NCI-H82 (cell line): ENCODE measurements around the gene RPS6KA4.
"Not testable (repeated sequence)": the region's sequence is repeated elsewhere in the genome, so short reads cannot be mapped to it uniquely, and the experiment has no call there.

Experiments
- DNase-seq: peaks from one replicate; lab custom pipeline; 2025; lab: John Stamatoyannopoulos, UW

RPS6KA4 gene

DNA sequence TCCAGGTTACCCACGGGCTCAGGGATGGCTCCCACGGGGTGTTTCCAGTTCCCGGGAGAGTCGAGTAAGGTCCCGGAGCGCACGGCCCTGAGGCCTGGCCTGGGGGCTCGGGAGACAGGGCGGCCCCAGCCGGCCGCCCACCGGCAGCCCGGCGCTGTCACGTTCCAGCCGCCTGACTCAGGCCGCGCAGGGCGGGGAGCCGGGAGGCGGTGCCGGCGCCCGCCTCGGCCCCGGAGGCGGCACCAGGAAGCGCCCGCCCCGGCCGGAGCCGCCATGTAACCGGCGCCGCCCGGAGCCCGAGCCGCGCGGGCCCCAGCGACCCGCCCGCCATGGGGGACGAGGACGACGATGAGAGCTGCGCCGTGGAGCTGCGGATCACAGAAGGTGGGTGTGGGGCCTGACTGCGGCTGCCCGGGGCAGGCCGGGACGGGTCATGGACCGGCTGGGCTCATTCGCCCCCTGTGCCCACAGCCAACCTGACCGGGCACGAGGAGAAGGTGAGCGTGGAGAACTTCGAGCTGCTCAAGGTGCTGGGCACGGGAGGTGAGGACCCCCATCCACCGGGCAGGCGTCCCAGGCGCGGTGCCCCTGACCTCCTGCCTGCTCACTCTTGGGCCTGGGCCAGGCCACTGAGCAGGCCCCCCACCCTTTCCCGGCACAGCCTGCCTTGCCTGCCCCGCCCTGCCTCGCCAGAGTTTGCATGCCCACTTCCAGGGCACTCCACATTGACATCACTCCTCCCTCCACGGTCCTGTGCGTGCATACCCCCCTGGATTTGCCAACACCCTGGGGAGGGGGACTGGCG is at the start of gene RPS6KA4:
Gene RPS6KA4, plus strand, starts transcription at position 256 of the 805 bp plus-strand sequence. Its CDS starts 74 bp downstream, at position 330.
- DNase-seq, result peak; percentile 53

DNA sequence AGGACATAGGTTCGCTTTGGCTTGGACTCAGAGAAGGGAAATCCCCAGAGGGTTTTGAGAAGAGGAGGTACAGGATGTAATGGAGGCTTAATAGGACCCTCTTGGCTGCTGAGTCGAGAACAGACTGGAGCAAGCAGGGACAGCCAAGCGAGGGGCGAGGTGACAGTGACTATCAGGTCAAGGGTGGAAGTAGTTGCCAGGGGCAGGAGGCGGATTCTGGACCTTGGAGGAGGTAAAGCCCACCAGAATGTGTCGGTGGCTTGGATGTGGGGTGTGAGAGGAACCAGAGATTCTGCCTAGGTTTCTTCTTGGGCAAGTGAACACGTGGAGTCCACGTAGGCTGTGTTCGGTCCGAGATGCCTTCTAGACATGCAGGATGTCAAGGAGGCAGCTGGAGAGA is 46.0 kb upstream of the RPS6KA4 start:
- DNase-seq, result no peak

- no peak for DNase-seq
Observed at GRCh38 chr11:64313491-64314145, 45.3 kb upstream of the RPS6KA4 start.

DNA sequence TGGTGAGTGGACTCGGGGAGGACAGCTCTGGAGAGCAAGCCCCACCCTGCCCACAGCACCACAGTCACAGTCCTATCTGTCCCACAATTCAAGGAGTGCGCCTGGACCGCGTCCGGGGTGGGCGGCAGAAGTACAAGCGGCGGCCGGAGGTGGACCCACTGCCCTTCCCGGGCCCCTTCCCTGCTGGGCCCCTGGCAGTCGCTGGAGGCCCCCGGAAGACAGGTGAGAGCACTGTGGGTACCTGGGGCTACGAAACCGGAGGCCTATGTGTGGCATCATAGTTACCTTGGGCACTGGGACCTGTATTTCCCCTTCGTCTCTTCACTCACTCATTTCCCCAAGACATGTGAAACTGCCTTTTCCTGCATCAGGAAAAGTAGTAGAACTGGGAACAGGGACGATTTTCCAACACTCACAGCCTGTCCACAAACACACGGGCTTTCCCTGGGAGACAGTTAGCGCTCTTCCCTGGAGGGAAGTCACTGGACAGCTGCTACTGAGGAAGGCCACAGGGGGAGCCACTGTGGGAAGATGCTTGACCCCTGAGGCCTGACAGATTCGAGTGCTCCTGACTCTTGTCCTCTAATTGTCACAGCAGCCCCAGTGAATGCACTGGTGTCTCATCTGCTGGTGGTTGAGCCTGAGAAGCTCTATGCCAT is 44.7 kb upstream of the RPS6KA4 start:
- DNase-seq, result peak; percentile 36

GRCh38 chr11:64314805-64315561 is 44.0 kb upstream of the RPS6KA4 start:
- DNase-seq, result no peak

GRCh38 chr11:64315667-64316526 is 43.1 kb upstream of the RPS6KA4 start:
- not testable (repeated sequence) for DNase-seq

GRCh38 chr11:64316672-64317324 is 42.2 kb upstream of the RPS6KA4 start:
- peak; percentile 55 for DNase-seq

- peak; percentile 98 for DNase-seq
Observed at GRCh38 chr11:64317325-64317960, 41.5 kb upstream of the RPS6KA4 start, which contains the start of gene TRMT112. TRMT112 (minus strand) TSS chr11:64317559; CDS start chr11:64317526, 33 bp downstream.

DNA sequence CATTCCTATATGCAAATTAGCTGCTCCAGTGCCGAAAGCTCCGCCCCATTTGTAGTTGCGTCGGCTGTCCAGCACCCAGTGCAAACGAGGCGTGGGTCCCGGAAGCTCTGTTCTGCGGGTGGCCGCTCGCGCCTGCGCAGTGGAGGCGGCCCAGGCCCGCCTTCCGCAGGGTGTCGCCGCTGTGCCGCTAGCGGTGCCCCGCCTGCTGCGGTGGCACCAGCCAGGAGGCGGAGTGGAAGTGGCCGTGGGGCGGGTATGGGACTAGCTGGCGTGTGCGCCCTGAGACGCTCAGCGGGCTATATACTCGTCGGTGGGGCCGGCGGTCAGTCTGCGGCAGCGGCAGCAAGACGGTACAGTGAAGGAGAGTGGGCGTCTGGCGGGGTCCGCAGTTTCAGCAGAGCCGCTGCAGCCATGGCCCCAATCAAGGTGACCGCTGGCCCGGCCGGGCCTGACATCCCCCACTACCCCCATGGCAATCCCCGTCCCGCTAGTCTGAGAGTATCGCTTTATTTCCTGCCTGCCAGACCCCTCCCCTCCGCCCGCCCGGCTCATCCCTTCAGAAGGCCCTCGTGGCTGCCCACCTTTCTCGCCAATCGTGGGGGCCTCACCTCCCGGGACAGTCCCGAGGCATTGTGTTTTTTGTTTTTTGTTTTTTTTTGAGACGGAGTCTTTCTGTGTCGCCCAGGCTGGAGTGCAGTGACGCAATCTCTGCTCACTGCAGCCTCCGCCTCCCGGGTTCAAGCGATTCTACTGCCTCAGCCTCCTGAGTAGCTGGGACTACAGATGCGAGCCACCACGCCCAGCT is 40.8 kb upstream of the RPS6KA4 start, which contains the start of gene PRDX5:
Gene PRDX5, plus strand, starts transcription at position 161 of the 805 bp plus-strand sequence. Its CDS starts 95 bp downstream, at position 256.
- peak; percentile 96 for DNase-seq

GRCh38 chr11:64318766-64319761 is 39.9 kb upstream of the RPS6KA4 start:
- peak; percentile 40 for DNase-seq

- DNase-seq, result no peak
Observed at GRCh38 chr11:64320556-64320955, 38.4 kb upstream of the RPS6KA4 start.

GRCh38 chr11:64321026-64321425 is 37.9 kb upstream of the RPS6KA4 start:
- DNase-seq, result no peak

GRCh38 chr11:64321533-64321932 is 37.4 kb upstream of the RPS6KA4 start:
- DNase-seq, result no peak

- DNase-seq, result no peak
Observed at GRCh38 chr11:64322925-64323260, 36.1 kb upstream of the RPS6KA4 start.

DNA sequence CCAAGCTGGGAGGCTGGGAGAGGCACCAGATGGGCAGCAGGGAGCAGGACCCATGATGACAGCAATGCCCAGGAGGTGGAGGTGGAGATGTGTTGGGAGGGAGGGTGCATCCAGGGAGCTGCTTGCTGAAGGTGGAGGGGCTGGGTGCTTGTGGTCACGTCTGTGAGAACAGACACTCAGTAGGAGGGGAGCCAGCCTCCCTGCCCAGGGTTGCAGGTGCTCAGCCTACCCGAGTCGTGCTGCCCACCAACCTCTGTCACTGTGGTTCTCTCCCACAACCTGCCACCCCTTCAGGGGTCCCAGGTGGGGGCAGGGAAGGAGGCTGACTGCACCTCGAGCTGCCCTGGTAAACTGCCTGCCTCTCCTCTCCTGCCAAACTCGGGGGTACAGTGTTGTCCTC is 35.6 kb upstream of the RPS6KA4 start:
- no peak for DNase-seq

- not testable (repeated sequence) for DNase-seq
Observed at GRCh38 chr11:64323984-64324383, 35.0 kb upstream of the RPS6KA4 start.

DNA sequence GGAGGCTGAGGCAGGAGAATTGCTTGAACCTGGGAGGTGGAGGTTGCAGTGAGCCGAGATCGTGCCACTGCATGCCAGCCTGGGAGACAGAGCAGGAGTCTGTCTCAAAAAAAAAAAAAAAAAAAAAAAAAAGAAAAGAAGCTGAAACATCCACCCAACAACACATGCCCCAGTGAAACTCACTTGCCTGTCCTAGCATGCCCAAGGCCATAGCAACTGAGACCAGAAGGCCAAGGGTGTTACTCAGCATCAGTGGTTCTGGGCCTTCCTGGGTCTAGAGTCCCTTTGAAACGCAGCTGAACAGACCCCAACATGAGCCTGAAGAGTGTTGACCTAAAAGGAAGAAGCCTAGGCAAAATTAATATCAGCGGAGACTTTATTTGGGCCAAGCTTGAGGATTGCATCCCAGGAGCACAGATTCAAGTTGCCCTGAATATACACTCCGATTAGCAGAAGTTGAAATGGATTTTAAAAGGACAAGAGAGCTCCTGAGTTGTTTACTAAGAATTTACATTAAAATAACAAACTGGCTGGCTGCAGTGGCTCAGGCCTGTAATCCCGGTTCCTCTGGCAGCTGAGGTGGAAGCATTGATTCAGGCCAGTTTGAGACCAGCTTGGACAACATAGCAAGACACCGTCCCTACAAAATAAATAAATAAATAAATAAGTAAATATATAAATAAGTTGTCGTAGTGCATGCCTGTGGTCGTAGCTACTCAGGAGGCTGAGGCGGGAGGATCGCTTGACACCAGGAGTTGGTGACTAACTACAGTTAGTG is 34.1 kb upstream of the RPS6KA4 start:
- no peak for DNase-seq
